HG02642 (cell line): ENCODE data around the gene AOPEP.
"Not testable (repeated sequence)": the region's sequence is repeated elsewhere in the genome, so short reads cannot be mapped to it uniquely, and the experiment has no call there.

ENCODE experiments used
- ATAC-seq: cut with Tn5 transposase; IDR thresholded peaks from one replicate; pipeline ENCODE4 v1.9.1; 2021; ENCODE audit warnings: mild to moderate bottlenecking; ENCODE audit not compliant: unreplicated experiment, poor library complexity

AOPEP gene

GRCh38 chr9:94925751-94926430 lies 199.4 kb downstream of the AOPEP start:
- no peak for ATAC-seq

DNA sequence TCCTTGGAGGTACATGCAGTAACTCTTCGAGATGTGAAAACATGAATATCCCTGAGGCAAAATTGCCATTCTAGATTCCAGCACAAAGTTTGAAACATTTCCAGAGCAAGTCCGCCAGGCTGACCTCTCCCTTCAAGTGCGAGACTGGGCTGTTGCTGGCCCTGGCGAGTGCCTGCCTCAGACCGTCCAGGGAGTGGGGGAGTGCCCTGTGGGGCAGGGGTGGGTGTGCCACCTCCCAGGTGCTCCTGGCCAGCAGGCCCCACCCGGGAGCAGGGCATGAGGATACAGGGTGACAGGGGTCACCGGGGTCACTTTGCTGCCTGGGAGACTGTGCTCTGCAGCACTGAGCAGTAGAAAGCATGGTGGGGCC lies 199.9 kb downstream of the AOPEP start:
- ATAC-seq: no peak

DNA sequence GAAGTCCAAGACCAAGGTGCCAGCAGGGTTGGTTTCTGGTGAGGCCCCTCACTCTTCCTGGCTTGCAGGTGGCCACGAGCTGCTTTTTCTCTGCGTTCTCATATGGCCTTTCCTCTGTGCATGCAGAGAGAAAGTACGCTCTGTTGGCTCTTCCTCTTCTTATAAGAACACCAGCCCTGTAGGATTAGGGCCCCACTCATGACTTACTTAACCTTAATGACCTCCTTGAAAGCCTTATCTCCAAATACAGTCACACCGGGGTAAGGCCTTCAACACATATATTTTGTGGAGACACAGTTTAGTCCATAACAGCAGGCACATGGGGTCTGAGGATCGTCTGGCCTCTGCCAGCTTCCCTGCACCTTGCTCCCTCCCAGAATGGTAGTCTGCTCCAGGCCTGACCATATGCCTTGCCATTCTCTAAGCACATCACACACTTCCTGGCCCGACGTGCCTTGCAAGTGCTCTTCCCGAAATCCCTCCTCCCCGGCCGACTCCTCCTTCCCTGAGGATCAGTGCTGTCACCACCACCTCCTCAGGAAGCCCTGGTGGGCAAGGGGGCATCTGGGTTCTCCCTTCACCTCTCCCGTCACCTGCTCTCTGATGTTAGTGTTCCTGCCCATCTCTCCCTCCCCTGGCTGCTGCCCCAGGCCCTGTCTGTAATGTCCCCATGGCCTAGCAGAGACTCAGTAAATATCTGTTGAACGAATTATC lies 200.7 kb downstream of the AOPEP start:
- no peak for ATAC-seq

GRCh38 chr9:94927762-94928670 lies 201.5 kb downstream of the AOPEP start:
- no peak for ATAC-seq

DNA sequence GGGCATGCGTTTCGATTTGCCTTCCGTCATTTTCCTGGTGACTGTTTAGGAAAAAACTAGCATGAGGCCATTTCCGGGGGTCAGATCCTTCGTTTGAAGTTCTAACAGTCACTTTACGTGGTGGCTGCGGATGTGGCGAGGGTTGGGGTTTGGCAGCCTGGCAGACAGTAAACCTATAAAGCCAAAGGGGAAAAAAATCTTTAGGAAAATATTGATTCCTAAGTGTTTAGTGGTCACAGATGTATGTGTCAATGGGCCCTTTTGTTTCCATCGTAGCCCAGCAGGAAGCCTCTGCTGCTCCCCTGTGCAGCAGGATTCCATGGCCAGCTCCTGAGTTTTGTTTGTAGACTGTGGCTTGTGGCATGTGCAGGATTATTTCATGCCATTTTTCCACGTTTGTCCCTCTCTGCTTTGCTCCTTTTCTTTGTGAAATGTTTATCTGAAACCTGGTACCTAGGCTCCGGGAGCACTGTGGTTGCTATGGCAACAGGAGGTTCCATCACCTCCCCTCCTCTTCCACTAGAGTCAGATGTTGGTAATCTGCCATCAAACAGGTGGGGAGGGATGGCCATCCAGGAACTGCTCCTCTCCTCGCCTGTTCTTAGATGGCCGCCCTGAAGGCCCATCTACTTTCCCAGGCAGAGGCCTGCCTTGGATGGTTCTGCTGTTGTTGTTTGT lies 202.3 kb downstream of the AOPEP start:
- no peak for ATAC-seq

- ATAC-seq: no peak
Observed at GRCh38 chr9:94929369-94929756, 202.9 kb downstream of the AOPEP start.

DNA sequence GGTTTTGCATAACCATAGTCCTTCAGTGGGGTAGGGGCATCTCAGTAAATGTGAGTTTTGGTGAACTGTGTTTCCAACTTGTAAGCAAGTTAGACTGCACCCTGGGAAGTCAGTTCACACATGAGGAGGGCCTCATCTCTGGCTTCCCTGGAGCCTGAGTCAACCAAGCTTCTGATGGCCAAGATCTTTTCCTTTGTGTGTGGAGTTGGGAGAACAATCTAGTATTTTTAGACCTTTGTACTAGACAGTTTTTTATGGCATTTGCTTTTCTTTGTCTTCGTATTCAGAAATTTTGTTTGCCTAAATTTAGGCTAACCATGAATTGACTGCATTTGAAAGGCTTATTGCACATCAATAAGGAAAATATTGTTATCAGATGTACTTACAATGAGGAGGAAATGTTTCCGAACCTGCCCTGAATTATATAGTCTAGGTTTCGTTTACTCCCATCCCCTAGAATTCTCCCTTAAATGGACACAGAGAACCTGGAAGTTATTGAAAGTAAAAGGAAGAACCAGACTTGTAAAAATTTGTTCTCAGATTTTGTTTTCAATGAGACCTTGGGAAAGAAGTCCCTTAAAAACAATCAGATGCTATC lies 204.6 kb downstream of the AOPEP start:
- no peak for ATAC-seq

DNA sequence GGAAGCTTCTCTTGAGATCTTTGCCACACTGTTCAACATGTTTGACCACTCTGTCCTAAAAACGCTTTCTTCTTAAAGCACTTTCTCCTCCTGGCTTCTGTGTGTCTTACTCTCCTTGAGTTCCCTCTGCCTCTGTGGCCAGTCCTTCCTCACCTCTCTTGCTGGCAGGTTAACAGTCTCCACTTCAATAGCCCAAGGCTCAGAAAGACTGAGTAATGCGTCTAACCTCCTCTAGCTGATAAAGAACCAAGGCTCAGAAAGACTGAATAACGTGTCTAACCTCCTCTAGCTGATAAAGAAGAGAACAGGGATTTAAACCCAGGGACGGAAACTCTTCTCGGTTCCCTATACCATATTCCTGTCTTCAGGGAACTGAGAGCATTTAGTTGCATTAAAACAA lies 205.2 kb downstream of the AOPEP start:
- no peak for ATAC-seq

DNA sequence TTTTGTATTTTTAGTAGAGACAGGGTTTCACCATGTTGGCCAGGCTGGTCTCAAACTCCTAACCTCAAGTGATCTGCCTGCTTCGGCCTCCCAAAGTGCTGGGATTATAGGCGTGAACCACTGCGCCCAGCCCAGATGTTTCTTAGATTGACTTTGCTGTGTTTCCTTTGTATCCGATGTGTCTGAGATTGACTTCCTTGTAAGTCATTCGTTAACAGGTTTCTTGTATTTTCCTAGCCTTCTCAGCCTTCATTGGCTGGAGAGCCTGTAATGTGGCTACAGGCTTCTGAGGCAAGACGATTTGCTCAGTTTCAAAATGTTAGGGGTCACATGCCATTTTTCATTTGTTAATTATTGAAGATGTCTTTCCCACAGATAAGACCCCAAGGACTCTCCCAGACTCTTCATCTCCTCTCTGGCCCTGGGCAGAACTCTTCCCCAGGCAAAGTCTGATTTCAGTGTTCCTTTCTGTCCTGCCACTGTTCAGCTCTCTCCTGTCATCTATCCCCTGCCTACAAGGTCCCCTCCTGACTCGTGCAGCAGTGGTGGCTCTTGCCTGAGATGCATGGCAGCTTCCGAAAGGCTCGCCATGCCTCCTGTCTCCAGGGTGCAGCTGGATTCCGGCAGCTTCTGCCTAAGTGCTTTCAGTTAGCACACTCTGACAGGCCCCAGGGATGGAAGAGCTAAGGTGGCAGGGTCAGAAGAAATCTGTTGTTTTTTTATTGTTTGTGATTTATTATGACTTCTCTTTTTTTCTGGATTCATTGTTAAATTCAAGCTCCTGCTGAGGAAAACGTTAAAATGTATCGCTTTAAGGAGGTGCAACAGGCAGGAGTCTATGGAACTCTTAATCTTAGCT lies 206.4 kb downstream of the AOPEP start:
- no peak for ATAC-seq

DNA sequence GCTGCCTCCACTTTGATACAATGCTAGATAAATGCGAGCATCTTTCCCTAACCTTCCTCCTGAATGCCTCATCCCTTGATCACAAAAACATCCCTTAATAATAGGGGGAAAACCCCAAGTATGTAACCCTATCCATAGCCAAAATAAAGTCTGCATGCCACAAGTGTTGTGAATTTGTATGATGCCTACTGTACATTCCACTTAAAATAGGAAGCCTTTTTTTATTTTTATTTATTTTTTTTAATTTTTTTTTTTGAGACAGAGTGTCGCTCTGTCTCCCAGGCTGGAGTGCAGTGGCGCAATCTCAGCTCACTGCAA lies 207.0 kb downstream of the AOPEP start:
- no peak for ATAC-seq

DNA sequence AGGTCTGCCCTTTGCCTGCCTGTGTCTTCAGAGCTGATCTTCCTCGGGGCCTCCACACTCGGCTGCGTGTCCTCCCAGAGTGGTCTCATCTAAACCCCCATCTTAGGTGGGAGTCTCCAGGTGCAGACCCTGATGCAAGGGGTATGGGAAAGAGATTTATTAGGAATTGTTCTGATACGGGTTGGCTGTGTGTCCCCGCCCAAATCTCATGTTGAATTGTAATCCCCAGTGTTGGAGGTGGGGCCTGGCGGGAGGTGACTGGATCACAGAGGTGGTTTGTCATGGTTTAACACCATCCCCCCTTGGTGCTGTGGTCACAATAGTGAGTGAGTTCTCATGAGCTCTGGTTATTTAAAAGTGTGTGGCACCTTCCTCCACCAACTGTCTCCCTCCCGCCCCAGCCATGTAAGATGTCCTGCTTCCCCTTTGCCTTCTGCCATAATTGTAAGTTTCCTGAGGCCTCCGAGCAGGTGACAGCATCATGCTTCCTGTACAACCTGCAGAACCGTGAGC lies 208.4 kb downstream of the AOPEP start:
- ATAC-seq: no peak

DNA sequence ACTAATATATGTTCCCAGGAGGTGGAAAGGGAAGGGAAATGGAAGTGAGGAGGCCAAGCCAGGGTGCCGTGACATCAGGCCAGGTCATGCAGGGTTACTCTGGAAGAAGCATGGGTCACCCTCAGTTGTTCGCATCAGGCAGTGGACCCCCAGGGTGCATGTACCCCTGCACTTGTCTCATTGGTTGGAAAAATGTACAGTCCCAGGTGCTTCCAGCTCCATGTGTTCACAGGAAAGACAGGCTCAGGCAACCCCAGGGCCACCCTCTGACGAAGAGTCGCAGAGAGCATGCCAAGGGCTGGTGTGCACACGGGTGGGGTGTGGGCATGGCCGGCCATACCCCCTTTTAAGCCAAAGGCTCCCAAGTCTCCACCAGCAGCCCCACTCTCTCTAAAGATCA lies 208.9 kb downstream of the AOPEP start:
- no peak for ATAC-seq

DNA sequence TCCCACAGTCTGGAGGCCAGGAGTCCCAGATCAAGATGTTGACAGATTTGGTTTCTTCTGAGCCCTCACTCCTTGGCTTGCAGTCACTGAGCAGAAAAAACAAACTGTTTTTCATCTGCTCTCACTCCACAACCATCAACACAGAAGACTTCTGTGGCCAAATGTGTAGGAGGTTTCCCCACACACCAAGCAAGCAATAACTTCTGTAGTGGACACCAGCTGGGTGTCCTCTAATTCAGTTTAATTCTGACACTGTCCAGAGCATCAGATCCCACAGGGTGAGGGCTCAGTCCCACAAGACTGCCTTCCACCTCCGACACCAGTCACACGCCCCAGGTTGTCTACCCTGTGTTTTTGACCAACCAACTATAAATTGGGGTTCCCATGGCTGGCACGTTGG lies 209.9 kb downstream of the AOPEP start:
- no peak for ATAC-seq

DNA sequence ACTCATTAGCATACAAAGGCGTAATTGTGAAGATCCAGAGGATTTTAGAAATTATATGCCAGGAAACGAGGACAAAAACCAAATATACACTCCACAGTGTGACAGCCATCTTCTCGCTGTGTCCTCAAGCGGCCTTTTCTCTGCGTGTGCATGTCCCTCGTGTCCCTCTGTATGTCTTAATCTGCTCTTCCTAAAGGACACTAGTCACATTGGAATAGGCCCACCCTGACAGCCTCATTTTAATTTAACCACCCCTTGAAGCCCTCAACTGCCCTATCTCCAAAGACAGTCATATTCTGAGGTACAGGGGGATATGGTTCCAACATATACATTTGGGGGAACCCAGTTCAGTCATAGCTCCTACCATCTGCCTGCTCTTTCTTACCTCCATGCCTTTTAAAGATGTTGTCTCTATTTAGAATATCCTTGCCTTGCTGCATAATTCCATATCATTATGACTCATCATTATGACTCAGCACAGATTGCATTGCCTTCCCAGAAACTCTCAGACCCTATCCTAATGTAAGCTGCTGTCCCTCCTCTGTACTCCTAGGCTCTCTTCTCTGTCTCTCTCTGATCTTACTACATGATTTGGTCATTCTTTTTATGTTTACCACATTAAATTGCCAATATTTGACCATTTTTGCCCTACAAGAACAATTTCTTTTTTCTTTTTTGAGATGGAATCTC lies 210.9 kb downstream of the AOPEP start:
- no peak for ATAC-seq

DNA sequence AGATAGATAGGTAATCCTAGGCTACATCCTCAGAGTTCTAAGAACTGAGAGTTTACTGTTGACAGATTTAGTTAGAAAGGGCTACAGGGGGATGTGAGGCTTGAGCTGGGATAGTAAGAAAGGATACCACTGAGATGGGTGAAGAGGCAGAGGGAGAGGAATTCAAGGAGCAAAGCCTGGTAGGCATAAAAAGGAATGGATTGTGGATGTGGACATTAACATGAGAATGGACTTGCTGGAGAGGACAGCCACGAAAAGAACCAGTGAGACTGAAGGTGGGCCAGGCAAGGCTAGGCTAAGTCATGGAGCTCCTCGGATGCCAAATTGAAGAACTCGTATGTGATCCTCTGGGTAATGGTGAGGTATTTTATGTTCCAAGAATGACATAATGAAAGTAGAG lies 211.9 kb downstream of the AOPEP start:
- no peak for ATAC-seq

DNA sequence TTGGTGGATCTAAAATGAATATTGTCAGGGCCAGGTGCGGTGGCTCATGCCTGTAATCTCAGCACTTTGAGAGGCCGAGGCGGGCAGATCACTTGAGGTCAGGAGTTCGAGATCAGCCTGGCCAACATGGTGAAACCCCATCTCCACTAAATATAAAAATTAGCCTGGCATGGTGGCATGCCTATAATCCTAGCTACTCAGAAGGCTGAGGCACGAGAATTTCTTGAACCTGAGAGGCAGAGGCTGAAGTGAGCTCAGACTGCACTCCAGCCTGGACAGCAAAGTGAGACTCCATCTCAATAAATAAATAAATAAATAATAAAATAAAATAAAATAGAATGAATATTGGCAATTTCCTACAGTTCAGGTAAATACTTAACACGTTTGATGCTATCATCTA lies 213.8 kb downstream of the AOPEP start:
- ATAC-seq: not testable (repeated sequence)

- no peak for ATAC-seq
Observed at GRCh38 chr9:94941211-94941875, 214.8 kb downstream of the AOPEP start.

DNA sequence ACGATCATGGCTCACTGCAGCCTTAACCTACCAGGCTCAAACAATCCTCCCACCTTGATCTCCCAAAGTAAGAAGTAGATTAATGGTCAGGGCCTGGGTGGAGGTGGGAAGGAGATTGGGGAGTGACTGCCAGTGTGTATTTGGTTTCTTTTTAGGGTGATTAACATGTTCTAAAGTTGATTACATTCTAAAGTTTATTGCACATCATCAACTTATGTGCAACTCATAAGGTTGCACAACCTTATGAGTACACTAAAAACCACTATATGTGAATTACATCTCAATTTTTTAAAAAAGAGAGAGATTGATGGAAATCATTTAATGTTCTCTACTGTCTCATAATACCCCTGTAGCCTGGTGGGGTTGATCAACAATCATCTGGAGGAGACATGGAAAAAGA lies 218.1 kb downstream of the AOPEP start:
- no peak for ATAC-seq
